H1 (cell line): Measurements from ENCODE around the gene TPM2.

Experiments
- CBX8 ChIP-seq: fragments of 300-800, 300-1000 bp; sonication (generic); IDR thresholded peaks from 2 replicates; pipeline ENCODE4 v1.7.1; 2016; ENCODE audit warnings: low read depth, low read length, borderline replicate concordance
- EP300 ChIP-seq, 2 experiments: IDR thresholded peaks; 1 replicate in 1 of 2; 2 replicates in 1 of 2; pipeline ENCODE4 v1.6.1; 2011 to 2012; ENCODE audit warnings: low read depth in 2 of 2, low read length in 2 of 2, mild to moderate bottlenecking in 2 of 2, borderline replicate concordance in 1 of 2, inconsistent platforms in 1 of 2, moderate library complexity in 1 of 2
- EZH2 ChIP-seq: fragments of 200-600 bp; sonication (generic); IDR thresholded peaks from 2 replicates; pipeline ENCODE4 v1.7.1; 2012; ENCODE audit warnings: low read depth, mild to moderate bottlenecking, moderate library complexity, low read length, inconsistent platforms; ENCODE audit not compliant: severe bottlenecking
- POLR2A ChIP-seq, 2 experiments: IDR thresholded peaks; 1 replicate in 1 of 2; 2 replicates in 1 of 2; pipeline ENCODE4 v1.6.1; 2011; ENCODE audit warnings: low read depth in 2 of 2, low read length in 2 of 2, mild to moderate bottlenecking in 2 of 2; ENCODE audit errors: control extremely low read depth in 1 of 2
- ZNF274 ChIP-seq: IDR thresholded peaks from 2 replicates; pipeline ENCODE4 v1.7.0; 2012; ENCODE audit warnings: low read length, borderline replicate concordance; ENCODE audit errors: extremely low read depth
- TF ChIP-seq, protein P1 (sequence below), 3 experiments: IDR thresholded peaks; 1 replicate in 2 of 3; 2 replicates in 1 of 3; pipeline versions ENCODE4 v1.5.1 to v1.6.1; 2011; ENCODE audit warnings: low read length in 3 of 3, mild to moderate bottlenecking in 3 of 3, inconsistent platforms in 2 of 3, low read depth in 1 of 3, moderate library complexity in 1 of 3; ENCODE audit not compliant: insufficient read depth in 1 of 3; ENCODE audit errors: control extremely low read depth in 1 of 3
- TF ChIP-seq, protein P2 (sequence below): IDR thresholded peaks from 2 replicates; pipeline ENCODE4 v1.6.1; 2012; ENCODE audit warnings: inconsistent platforms

DNA sequence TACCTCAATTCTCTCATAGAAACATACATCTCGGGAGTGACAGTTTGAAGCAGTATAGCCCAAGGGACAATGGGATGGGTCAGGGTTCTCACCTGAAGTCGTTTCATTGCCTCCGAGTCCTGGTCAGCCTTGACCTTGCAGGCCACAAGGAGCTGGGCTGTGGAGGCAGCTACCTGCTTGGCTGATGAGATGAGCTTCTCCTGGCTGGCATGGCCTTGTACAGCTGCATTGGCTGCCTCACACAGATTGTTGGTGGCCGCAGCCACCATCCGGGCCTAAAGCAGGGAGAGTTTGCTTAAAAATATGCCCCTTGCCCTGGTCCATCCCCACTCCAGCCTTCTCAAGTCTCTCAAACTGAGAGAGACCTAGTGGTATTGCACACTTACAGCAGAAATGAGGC lies 8.5 kb upstream of the TPM2 start:
- TF ChIP-seq, protein P1, sequence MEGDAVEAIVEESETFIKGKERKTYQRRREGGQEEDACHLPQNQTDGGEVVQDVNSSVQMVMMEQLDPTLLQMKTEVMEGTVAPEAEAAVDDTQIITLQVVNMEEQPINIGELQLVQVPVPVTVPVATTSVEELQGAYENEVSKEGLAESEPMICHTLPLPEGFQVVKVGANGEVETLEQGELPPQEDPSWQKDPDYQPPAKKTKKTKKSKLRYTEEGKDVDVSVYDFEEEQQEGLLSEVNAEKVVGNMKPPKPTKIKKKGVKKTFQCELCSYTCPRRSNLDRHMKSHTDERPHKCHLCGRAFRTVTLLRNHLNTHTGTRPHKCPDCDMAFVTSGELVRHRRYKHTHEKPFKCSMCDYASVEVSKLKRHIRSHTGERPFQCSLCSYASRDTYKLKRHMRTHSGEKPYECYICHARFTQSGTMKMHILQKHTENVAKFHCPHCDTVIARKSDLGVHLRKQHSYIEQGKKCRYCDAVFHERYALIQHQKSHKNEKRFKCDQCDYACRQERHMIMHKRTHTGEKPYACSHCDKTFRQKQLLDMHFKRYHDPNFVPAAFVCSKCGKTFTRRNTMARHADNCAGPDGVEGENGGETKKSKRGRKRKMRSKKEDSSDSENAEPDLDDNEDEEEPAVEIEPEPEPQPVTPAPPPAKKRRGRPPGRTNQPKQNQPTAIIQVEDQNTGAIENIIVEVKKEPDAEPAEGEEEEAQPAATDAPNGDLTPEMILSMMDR (IDR thresholded peaks at IDR 0.05; ENCODE audit: control extremely low read depth in 1 of 3, insufficient read depth in 1 of 3, low read depth in 1 of 3, low read length in 3 of 3), result no peak
- TF ChIP-seq ZNF274 (no peak), EP300 (IDR thresholded peaks at IDR 0.05; ENCODE audit: borderline replicate concordance in 1 of 2, low read depth in 2 of 2, low read length in 2 of 2) (no peak), EZH2 (no peak), POLR2A (IDR thresholded peaks at IDR 0.05; ENCODE audit: control extremely low read depth in 1 of 2, low read depth in 2 of 2, low read length in 2 of 2) (no peak), CBX8 (no peak)
- TF ChIP-seq, protein P2, sequence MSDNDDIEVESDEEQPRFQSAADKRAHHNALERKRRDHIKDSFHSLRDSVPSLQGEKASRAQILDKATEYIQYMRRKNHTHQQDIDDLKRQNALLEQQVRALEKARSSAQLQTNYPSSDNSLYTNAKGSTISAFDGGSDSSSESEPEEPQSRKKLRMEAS, result no peak
